Head of caudate nucleus (tissue), 42 donors: ENCODE measurements around the gene CASK.

Source experiments
- DNase-seq, 42 donors: peaks; one replicate each; pipeline versions ENCODE4 v3.0.0 to v3.0.0-alpha.2; 2020 to 2021; ENCODE audit warnings: mixed read lengths in 7 of 42
- intact Hi-C: fragments of 100-400 bp; cut with DNase I; formaldehyde crosslinking; loops from one replicate; pipeline ENCODE4 v1.15.0; 2022

The CASK gene

DNA sequence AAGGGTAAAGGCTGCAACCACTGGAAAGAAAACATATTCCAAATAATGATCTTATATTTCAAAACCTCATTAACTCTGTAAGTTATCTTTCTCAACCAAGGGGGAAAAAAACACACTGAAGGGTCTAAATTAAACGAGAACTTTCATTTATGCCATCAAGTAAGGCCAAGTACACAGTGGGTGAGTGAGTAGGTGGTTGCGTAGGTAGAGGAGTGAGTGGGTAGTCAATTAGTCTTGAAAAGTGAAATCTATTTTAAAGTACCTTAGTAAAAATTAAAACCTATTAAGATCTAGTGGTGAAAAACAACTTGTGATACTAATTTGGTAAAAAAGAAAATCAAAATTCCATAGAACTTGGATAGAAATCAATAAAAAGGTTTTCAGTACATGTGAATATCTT is 3.5 kb downstream of the CASK start:
- DNase-seq: no peak
- intact Hi-C loops: no loop called here

DNA sequence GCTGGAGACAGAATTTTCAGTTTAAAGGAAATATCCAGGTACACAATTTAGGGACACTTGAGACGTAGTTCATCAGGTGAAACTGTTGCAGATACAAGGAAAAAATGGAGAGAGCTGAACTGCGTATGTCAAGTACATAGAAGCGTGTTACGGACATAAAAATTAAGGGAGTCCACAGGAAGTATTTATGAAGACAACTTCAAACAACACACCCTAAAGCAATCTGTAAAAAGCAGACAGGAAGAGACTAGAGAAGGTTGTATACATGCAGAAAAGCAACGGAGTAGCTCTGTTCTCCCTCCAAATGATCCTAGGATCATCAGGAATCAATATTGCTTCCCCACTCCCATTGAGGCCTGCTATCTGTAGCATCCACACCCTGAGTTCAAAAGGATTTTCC is 5.8 kb downstream of the CASK start:
- no peak for DNase-seq
- intact Hi-C loops: no loop called here

DNA sequence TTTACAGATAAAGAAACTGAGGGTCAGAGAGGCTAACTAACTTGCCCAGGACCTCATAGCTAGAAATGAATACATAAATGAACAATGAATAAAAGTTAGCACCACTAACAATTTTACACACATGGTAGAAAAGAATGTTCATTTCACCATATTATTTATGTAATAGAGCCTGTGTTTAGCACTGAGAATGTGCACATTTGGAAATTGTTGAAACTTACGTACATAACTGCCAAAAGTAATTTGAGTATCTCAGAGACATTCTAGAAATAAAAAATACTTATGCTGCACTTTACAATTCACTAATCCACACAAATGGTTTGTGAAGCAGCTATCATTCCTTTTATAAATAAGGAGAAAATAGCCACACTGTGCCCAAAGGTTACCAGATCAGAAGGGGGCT is 9.9 kb downstream of the CASK start:
- intact Hi-C loops: no loop called here
- no peak for DNase-seq

DNA sequence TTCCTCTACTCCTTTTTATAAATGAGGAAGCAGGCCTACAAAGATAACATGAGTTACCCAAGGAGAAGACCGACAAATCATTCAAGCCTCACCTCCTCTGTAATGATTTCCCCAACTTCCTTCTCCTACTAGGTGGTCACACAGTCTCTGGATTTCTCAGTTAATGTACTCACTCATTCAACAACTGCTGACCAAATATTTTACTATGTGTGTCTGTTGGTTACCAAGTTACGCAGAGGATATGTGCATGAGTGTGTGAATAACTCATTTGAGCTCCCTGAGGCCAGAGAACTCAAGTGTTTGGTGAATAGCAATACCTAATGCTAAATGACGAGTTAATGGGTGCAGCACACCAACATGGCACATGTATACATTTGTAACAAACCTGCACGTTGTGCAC is 10.4 kb downstream of the CASK start:
- intact Hi-C loops: no loop called here

DNA sequence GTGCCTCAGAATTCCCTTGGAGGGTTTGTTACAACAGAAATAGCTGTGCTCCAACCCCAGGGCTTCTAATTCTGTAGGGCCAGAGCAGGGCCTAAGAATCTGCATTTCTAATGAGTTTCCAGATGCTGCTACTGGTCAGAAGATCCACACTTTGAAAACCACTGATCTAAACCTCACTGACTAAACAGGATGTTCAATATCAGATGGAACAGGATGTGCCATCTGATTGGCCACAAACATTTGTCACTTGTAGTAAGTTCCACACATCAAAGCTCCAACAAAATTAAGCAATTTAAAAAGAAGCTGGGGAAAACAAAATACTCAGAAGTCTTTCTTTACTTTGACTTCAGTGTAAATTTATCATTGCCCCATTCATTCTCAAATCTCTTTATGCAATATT is 14.3 kb downstream of the CASK start:
- intact Hi-C loops: no loop called here
- DNase-seq: no peak

More for the DNA sequence above, 10.4 kb downstream of the CASK start:
- DNase-seq: no peak

DNA sequence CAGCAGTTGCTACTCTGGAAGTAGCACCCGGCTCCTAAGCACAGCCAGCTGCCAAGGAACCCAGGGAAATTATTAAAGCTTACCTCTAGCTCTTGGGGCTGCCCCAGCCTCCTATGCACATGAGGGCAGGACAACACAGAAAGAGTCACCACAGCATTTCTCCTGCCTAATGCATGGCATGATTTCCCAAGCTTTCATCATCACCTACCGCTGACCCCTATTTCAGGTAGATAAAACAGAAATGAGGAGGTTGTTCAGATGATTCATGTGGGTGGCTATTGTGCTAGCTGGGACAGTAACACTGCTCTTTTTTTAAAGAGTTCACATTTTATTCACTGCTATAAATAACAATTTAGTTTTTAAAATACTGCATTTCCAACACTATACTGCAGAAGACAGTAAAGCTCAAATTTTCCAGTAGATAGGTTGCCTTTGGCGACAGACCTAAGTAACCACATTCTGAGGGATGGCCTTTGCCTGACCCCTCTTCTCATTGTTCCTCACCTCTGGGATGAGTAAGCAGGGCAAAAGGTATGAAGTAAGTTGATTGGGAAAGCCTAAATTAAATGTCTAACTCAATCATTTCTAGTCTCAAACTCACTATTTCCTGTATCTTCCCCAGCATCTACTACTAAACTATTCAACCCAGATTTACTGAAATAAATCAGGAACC is 16.7 kb downstream of the CASK start:
- intact Hi-C loops: no loop called here
- DNase-seq: no peak

DNA sequence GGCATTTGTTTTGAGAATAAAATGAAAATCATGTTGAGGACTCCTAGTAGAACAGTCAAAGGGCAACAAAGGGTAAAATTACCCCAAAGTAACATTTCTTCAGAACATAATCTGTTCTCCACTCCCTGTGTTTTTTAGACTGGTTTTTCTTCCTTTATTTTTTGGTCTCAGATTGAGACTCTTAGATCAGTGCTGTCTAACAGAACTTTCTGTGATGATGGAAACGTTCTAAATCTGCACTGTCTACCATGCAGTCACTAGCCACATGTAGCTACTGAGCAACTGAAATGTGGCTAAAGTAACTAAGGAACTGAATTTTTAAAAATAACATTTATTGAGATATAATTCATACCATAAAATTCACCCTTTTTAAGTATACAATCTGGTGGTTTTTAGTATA is 19.8 kb downstream of the CASK start:
- intact Hi-C loops: no loop called here
- DNase-seq: no peak

DNA sequence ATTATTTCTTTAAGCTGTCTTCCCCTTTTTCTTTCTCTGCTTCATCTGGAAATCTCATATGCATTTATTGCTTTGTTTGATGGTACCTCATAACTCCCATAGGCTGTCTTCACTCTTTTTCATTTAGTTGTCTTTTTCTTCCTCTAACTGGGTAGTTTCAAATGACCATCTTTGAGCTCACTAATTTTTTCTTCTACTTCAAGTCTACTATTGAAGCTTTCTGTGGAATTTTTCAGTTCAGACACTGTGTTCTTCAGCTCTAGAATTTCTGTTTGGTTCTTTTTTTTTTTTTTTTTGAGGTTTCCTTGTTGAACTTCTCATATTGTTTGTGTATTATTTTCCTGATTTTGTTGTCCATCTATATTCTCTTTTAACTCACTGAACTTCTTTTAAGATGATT is 23.0 kb downstream of the CASK start:
- intact Hi-C loops: no loop called here
- no peak for DNase-seq

DNA sequence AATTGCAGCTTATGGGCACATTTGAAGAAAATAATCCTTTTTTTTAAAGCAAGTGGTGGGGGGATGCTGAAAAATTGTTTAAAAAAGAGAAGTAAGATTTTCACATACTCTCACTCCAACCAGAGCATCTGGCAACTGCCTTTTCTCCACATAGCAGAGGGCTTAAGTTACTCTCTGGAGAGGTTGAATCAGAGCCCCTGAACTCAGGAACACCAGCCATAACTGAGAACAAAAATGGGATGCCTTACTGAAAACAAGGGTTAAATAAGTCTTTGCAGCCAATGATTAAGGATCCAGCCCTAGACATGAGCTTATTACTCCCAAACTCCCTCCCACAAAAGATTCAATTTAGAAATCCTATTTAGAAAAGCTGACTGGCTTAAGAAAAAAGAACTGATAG is 27.5 kb downstream of the CASK start:
- no peak for DNase-seq
- intact Hi-C loops: no loop called here

DNA sequence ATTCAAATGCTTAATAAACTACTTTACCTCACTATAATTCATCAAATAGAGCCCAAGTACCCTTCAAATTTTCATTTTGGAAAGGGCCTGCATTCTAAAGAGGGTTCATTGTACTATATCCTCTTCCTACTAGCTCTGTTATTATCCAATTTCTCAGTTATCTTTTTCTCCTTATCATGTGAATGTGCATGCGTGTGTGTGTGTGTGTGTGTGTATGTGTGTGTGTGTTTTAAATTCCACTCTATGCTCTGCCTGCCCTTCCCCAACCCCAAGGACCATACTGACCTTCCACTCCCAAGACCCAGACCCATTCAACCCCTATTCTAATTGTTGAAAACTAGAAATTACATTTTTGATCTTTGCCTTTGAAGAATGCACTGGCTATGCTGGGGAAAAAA is 33.3 kb downstream of the CASK start:
- DNase-seq: no peak
- intact Hi-C loops: no loop called here

DNA sequence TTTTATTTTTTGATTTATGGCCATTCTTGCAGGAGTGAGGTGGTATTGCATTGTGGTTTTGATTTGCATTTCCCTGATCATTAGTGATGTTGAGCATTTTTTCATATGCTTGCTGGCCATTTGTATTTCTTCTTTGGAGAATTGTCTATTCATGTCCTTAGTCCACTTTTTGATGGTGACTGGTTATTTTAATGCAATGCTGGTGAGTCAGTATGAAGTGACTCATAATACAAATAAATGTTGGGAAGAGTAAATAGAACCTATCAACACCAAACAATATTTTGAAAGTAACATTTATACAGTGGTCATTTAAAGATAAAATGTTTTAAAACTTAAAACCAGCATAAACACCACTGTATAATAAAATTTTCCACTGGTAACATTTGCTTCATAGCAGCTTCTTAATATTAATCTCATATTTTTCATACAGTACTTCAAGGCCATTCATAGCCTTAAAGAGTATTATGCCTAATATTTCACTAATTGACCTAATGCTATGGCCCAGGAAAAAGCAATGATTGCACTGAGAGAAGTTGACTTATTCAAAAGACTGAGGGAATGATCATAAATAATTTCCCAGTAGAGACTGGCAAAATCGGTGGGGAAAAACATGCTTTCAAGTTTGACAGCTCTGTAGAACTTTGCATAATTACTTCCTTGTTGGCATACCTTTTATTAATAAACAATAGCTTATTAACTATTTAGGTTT is 33.9 kb downstream of the CASK start:
- intact Hi-C loops: no loop called here
- DNase-seq: no peak

DNA sequence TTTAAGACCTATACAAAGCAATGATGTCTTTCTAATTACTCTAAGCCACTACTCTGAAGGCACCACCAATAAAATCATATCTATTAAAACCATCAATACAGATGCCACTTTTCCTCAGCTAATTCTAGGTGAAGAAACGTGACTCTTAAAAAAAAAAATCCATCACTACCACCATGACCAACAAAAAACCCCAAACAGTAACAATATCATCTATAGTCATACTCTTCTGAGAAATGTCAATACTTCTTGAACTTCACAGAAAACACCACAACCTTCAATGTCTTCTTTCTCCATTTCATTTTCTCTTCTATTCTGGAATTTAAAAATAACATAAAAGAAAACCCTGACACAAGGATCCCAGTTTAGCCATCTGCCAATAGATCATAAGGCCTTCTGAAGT is 35.7 kb downstream of the CASK start:
- intact Hi-C loops: no loop called here
- DNase-seq: no peak

DNA sequence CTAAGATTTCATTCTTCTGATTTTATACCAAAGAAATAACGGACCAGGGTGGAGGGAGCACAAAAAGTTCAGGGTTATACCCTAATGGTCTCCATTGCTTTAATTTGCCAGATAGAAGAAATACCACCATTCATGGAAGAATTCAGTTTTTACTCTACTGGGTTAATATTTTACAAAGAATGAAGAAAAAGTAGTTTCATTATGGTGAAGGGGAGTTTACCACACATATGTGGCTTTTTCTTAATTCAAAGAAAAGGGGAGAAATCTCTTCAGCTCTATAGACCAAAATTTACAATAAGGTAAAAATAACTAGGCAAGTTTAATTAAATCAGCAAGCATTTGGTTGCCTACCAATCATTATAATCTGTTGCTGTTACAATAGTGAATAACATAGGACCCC is 37.6 kb downstream of the CASK start:
- no peak for DNase-seq

DNA sequence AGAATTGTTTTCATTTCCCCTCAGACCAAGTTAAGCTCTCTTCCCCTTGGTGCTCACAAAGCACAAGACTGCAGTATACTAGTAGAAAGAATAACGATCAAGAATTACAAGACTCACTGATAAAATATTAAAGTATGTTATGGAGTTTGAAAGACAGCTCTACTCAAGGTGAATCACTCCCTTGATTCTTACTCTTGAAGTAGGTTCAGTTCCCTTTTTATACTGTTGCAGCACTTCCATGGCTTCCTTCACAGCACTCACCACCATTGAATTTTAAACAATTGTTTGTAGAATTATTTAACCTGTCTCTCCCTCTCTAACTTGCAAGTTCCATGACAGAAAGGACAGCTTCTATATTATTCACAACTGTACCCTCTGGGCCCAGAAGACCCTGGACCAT is 42.2 kb downstream of the CASK start:
- intact Hi-C loops: no loop called here
- DNase-seq: no peak

More for the DNA sequence above, 37.6 kb downstream of the CASK start:
- intact Hi-C loops: no loop called here

DNA sequence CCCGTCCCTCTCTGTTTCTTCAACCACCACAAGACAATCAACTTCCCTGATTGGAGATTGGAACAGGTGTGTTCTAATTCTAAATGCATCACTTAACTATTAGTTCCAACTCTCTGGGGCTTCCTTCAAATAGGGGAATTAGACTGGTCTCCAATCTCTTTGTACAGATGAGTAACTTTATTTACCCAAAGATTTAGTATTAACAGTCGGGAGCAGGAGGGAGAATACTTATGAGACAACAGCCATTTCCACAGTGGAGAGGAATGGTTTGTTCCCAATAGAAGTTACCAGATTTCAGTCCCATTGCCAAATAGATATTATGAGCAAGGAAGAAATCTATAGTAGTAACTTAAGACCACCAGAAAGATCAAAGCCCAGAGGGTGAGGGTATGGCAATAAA is 46.2 kb downstream of the CASK start:
- intact Hi-C loops: no loop called here
- no peak for DNase-seq

DNA sequence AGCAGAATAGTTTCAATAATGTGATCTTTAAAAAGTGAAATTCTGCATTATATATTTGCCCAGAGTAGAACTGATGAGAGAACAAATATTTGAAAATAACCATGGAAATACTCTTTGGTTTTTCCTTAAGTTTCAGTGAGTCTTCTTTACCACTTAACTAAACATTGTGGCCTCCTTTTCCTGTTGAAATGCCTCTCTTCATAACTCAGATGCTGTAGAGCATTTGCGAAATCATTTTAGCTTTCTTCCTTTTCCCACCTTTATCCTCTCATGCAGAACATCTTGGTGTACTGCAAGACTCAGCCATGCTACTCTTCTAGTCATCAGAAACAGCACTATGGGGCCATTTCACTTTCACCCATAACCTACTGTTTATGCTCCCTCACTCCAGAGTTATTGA is 48.2 kb downstream of the CASK start:
- intact Hi-C loops: no loop called here
- no peak for DNase-seq

DNA sequence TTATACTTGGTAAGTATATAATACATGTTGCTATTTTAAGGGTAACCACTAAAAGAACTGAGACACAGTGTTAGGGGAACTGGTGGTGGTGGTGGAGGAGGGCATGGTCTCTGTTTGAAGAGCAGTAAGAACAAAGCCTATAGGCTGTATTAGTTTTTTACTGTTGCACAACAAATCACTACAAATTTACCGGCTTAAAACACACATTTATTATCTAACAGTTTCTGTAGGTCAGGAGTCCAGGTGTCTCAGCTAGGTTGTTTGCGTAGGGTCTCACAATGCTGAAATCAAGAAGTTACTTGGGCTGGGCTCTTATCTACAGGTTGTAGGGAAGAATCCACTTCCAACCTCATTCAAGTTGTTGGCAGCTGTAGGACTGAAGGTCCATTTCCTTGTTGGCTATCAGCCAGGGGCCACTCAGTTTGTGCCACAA is 52.6 kb downstream of the CASK start:
- intact Hi-C loops: no loop called here
- no peak for DNase-seq

DNA sequence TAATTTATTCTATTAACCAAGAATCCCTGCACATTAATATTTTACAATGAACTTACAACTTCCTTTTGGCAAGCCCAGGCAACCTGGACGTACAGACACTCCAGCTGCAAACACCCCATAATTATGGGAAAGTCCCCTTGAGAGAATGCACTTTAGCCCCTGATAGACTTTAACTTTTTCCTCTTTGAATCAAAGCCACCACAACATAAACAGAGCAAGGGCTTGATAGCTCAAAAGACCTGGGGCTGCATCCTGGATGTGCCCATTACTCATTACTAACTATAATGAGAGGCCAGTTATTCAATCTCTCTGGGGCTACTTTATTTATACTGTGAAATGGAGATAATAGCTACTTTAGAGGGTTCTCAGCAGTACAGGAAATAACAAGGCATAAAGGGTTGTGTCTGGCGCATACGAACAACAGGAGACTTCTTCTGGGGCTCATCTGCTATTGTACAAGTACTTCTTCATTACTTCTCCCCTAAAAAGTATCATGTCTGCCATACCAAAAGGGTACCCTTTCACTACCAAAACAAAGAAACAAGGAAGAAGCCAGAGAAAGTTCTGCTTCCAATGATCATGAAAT is 54.9 kb downstream of the CASK start:
- no peak for DNase-seq
- intact Hi-C loops: no loop called here

DNA sequence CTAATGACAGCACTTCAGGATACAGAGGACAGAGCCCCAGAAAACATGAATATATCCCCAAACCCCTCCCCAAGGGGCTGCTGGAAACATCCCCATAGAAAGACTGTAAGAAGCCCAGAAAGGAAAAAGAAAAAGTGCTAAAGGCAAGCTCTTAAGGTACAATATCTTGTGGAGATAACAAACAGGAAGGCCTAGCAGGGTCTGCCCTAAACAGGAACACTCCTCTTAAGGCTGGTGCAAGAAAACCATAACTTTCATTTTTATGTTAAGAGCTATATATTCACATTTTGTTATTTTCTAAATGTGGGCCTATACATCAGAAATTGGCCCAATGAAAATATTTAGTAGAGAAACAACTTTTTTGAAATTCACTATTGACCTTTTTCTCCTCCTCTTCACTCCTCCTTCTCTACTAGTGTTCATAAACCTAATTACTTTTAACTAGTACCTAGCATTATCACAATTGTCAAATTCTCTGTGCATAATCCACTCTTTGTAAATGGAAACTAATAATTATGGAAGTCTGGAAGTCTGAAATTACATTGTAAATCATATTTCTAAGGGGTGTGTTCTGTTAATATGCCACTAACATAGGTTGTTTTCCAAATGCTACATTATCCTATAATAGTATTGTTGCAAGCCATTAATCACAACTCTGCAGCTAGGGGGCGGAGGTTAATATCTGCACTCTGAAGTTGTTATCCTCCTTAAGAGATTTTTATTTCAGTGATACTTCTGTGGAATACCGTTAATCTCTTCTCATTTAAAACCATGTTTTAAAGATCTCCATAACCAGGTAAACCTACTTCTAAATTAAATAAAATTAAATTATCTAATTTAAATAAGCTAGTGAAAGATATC is 59.8 kb downstream of the CASK start:
- intact Hi-C loops: no loop called here
- no peak for DNase-seq

DNA sequence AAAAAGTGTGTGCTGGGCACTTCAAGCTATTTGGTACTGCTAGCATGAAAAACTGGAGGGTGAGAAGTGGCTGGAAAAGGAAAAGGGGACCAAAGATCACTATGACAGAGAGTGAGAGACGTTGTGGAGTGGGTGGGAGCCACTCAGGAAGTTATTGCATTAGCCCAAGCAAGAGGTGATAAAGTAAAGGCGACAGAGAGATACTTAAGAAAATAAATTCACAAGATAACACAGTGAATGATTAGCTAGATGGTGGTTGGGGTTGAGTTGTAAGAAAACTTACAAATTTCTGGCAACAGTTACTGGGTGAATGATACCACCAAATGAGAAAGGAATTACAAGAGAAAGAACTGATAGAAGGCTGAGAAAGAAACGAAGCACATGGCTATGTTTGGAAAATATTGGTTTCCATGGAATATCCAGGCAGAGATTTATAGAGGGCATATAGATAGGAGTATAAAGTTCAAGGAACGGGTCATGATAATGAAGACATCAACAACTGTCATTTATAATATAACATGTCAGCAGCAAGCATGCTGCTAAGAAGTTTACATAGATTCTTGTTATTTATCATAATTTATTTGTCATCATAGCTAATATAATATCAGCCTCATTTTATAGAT is 60.7 kb downstream of the CASK start:
- no peak for DNase-seq
- intact Hi-C loops: no loop called here
